Hepatocyte (in vitro differentiated cells): ENCODE measurements around the gene TRIM72.

Experiments used
- EZH2 ChIP-seq: fragments of 200-600 bp; sonication (generic); IDR thresholded peaks from 2 replicates; pipeline ENCODE4 v1.6.1; 2016; ENCODE audit warnings: antibody characterized with exemption, mild to moderate bottlenecking, borderline replicate concordance
- EZH2phosphoT487 ChIP-seq: fragments of 200-600 bp; sonication (generic); IDR thresholded peaks from one replicate; pipeline ENCODE4 v1.6.1; 2018; ENCODE audit warnings: antibody characterized with exemption, mild to moderate bottlenecking, low read depth, moderate library complexity; ENCODE audit not compliant: unreplicated experiment, severe bottlenecking
- TF ChIP-seq, protein P1 (sequence below): fragments of 200-600 bp; sonication (generic); IDR thresholded peaks from 2 replicates; pipeline ENCODE4 v1.5.1; 2016; ENCODE audit warnings: antibody characterized with exemption, mild to moderate bottlenecking; ENCODE audit not compliant: poor library complexity

DNA sequence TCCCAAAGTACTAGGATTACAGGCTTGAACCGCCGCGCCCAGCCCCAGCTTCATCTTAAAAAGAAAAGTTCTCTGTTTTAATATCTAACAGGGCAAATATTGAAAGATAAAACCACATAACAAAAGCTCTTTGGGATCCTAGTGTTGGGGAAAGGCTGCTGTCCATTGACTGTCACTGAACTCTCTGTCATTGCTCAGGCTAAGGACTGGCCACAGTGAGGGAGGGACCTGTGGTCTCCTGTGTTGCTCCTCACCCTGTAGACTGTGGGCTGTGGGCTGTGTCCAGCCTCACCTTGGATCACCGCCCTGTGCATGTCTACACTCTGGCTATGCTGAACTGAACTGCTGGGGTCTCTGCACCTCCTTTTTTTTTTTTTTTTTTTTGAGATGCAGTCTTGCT, 14.3 kb downstream of the TRIM72 start:
- no peak for TF ChIP-seq EZH2
- TF ChIP-seq, protein P1, sequence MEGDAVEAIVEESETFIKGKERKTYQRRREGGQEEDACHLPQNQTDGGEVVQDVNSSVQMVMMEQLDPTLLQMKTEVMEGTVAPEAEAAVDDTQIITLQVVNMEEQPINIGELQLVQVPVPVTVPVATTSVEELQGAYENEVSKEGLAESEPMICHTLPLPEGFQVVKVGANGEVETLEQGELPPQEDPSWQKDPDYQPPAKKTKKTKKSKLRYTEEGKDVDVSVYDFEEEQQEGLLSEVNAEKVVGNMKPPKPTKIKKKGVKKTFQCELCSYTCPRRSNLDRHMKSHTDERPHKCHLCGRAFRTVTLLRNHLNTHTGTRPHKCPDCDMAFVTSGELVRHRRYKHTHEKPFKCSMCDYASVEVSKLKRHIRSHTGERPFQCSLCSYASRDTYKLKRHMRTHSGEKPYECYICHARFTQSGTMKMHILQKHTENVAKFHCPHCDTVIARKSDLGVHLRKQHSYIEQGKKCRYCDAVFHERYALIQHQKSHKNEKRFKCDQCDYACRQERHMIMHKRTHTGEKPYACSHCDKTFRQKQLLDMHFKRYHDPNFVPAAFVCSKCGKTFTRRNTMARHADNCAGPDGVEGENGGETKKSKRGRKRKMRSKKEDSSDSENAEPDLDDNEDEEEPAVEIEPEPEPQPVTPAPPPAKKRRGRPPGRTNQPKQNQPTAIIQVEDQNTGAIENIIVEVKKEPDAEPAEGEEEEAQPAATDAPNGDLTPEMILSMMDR, result no peak
- TF ChIP-seq EZH2phosphoT487, result no peak
